GM12892 (cell line): Measurements from ENCODE around the gene TIMP3.

Experiments used
- POLR2A ChIP-seq: IDR thresholded peaks from 2 replicates; pipeline ENCODE4 v1.6.1; 2011; ENCODE audit warnings: low read depth, low read length, control low read depth
- POLR2AphosphoS5 ChIP-seq: IDR thresholded peaks from 2 replicates; pipeline ENCODE4 v1.6.1; 2011; ENCODE audit warnings: low read depth, low read length, control low read depth
- TAF1 ChIP-seq: IDR thresholded peaks from 2 replicates; pipeline ENCODE4 v1.6.1; 2011; ENCODE audit warnings: low read depth, mild to moderate bottlenecking, control low read depth, low read length, borderline replicate concordance

DNA sequence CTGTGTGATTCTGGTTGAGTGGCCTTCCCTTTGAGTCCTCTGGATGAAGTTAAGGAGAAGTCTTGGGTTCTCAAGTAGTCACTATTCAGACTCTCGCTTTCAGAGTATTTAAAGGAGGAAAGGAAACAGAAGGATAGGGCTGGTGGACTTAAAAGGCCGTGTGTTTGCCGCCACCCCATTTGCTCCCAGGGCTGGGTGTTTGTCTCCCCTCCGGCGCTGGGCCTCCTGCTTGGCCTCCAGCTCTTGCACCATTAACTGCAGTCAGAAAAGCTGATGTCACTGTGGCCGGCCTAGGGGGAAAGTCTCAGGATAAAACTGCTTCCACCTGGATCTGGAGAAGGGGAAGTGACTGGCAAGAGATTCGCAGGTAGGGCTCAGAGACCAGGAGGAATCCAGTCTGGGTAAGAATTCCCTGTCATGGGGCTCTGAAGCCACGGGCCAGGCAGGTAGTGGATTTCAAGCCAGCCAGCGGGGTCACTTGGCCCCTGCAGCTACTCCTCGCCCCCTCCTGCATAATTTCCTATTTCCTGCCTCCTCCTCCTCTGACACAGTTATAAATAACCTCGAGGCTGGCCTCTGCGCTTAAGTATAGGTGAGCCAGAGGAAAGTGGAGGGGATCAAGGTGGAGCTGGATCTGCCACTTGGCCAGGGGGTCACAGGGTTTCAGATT, 17.1 kb downstream of the TIMP3 start:
- no peak for TF ChIP-seq POLR2A
- TF ChIP-seq POLR2AphosphoS5 = no peak
- TF ChIP-seq TAF1 = no peak
